CD14-positive monocyte (primary cell): ENCODE results near the gene TYMP. TPM values are rescaled to one million over a fixed set of nuclear protein-coding genes. Genes with fewer than 3 reads are reported as not detected.

ENCODE experiments used
- DNase-seq, 3 donors: peaks; one replicate each; pipeline ENCODE4 v3.0.0-alpha.2; 2011 to 2022
- H2AFZ ChIP-seq: 2 replicates; pipeline ENCODE4 v1.6.0; 2012; ENCODE audit warnings: mild to moderate bottlenecking, low read depth, low read length, inconsistent platforms; ENCODE audit not compliant: insufficient read depth, poor library complexity, severe bottlenecking
- H3K27ac ChIP-seq, 2 donors: 1 replicate in 1 of 2; 2 replicates in 1 of 2; pipeline ENCODE4 v1.5.1; 2012 to 2013; ENCODE audit warnings: low read length in 2 of 2, control low read depth in 1 of 2, inconsistent platforms in 1 of 2, low read depth in 1 of 2, mild to moderate bottlenecking in 1 of 2
- H3K27me3 ChIP-seq, 2 donors: one replicate each; pipeline versions ENCODE4 v1.6.0 to v1.6.1; 2011 to 2013; ENCODE audit warnings: low read length in 2 of 2; ENCODE audit not compliant: control insufficient read depth in 2 of 2, insufficient read depth in 2 of 2
- H3K36me3 ChIP-seq, 2 donors: replicated peaks in 1 of 2; 1 replicate in 1 of 2; 2 replicates in 1 of 2; pipeline versions ENCODE4 v1.5.1 to v1.6.1; 2012 to 2013; ENCODE audit warnings: low read length in 2 of 2, control low read depth in 1 of 2, inconsistent platforms in 1 of 2, mild to moderate bottlenecking in 1 of 2; ENCODE audit not compliant: insufficient read depth in 2 of 2, control insufficient read depth in 1 of 2
- H3K4me1 ChIP-seq, 2 donors: 1 replicate in 1 of 2; 2 replicates in 1 of 2; pipeline versions ENCODE4 v1.5.1 to v1.6.1; 2012 to 2013; ENCODE audit warnings: low read length in 2 of 2, control low read depth in 1 of 2, inconsistent platforms in 1 of 2, mild to moderate bottlenecking in 1 of 2, moderate library complexity in 1 of 2; ENCODE audit not compliant: insufficient read depth in 2 of 2, control insufficient read depth in 1 of 2
- H3K4me2 ChIP-seq: replicated peaks from 2 replicates; pipeline ENCODE3; 2012; ENCODE audit warnings: low read length, moderate library complexity, mild to moderate bottlenecking; ENCODE audit not compliant: poor library complexity, severe bottlenecking; ENCODE audit errors: extremely low read depth
- H3K4me3 ChIP-seq, 3 experiments: fragments of 200-600 bp in 1 of 3; sonication (generic) in 1 of 3; replicated peaks in 1 of 3; 1 replicate in 2 of 3; 2 replicates in 1 of 3; pipeline ENCODE4 v1.5.1; 2011 to 2013; ENCODE audit warnings: low read length in 3 of 3, mild to moderate bottlenecking in 3 of 3, control low read depth in 2 of 3, low read depth in 2 of 3, inconsistent platforms in 1 of 3, moderate library complexity in 1 of 3
- H3K79me2 ChIP-seq: 2 replicates; pipeline ENCODE4 v1.6.0; 2012; ENCODE audit warnings: mild to moderate bottlenecking, control low read depth, inconsistent platforms, low read length, moderate library complexity; ENCODE audit not compliant: insufficient read depth
- H3K9ac ChIP-seq: 2 replicates; pipeline ENCODE4 v1.6.0; 2017; ENCODE audit warnings: low read length, mild to moderate bottlenecking; ENCODE audit not compliant: insufficient read depth, poor library complexity, severe bottlenecking
- H3K9me3 ChIP-seq, 2 donors: replicated peaks in 1 of 2; 1 replicate in 1 of 2; 2 replicates in 1 of 2; pipeline versions ENCODE4 v1.5.1 to v1.6.1; 2012 to 2013; ENCODE audit warnings: low read length in 2 of 2, control low read depth in 1 of 2; ENCODE audit not compliant: control insufficient read depth in 1 of 2, insufficient read depth in 1 of 2
- H4K20me1 ChIP-seq: 2 replicates; pipeline ENCODE4 v1.6.0; 2012; ENCODE audit warnings: mild to moderate bottlenecking, low read length, control low read depth, moderate library complexity; ENCODE audit not compliant: insufficient read depth
- H3K27ac Mint-ChIP-seq, 7 donors: one replicate each; pipeline ENCODE4 v1.8.0; 2020; ENCODE audit warnings: mild to moderate bottlenecking in 7 of 7, mixed read lengths in 7 of 7, moderate library complexity in 6 of 7, inconsistent platforms in 2 of 7
- H3K27me3 Mint-ChIP-seq, 3 donors: one replicate each; pipeline ENCODE4 v1.8.0; 2021 to 2022; ENCODE audit warnings: low read depth in 3 of 3, mild to moderate bottlenecking in 3 of 3, mixed read lengths in 3 of 3, moderate library complexity in 3 of 3, inconsistent platforms in 1 of 3
- H3K36me3 Mint-ChIP-seq, 2 donors: one replicate each; pipeline ENCODE4 v1.8.0; 2020; ENCODE audit warnings: mixed read lengths in 2 of 2, inconsistent platforms in 1 of 2, mild to moderate bottlenecking in 1 of 2
- H3K4me1 Mint-ChIP-seq: one replicate; pipeline ENCODE4 v1.8.0; 2020; ENCODE audit warnings: mild to moderate bottlenecking, mixed read lengths
- H3K4me3 Mint-ChIP-seq, 2 donors: one replicate each; pipeline ENCODE4 v1.8.0; 2020; ENCODE audit warnings: mild to moderate bottlenecking in 2 of 2, mixed read lengths in 2 of 2, moderate library complexity in 1 of 2
- H3K9me3 Mint-ChIP-seq, 7 donors: one replicate each; pipeline ENCODE4 v1.8.0; 2020 to 2022; ENCODE audit warnings: mixed read lengths in 7 of 7, mild to moderate bottlenecking in 6 of 7, moderate library complexity in 6 of 7, inconsistent platforms in 2 of 7
- CTCF ChIP-seq: fragments of 200-600 bp; IDR thresholded peaks from one replicate; pipeline ENCODE4 v1.8.0; 2022; ENCODE audit warnings: antibody characterized with exemption, mild to moderate bottlenecking
- WGBS: methylation state at CpG from one replicate; pipeline ENCODE4 v1.1.5; 2013; ENCODE audit warnings: missing lambda C conversion rate; ENCODE audit not compliant: insufficient coverage; 5-methylcytosine and 5-hydroxymethylcytosine counted together
- intact Hi-C, 2 donors: fragments of 100-400 bp; cut with micrococcal nuclease; formaldehyde crosslinking; loops; one replicate each; pipeline versions ENCODE4 v1.15.0 to v1.15.1; 2023
- polyA plus RNA-seq, 3 donors: library from polyadenylated mRNA; depleted of rRNA in 1 of 3; unstranded in 2 of 3; stranded (reverse) in 1 of 3; fragments of 300-500 nt in 2 of 3; fragments of >200 nt in 1 of 3; fragmentation: Illumina TruSeq in 2 of 3; gene quantifications; 1 replicate in 2 of 3; 2 replicates in 1 of 3; pipeline ENCODE4 v1.2.3, GENCODE V29; 2012 to 2021

TYMP gene
- polyA plus RNA-seq, 3 donors = 787 to 994 (median 955) TPM

- Mint-ChIP-seq H3K36me3 (peaks cover 5% of the 10 kb centered on the region in 2 donors), H3K9me3 (peaks cover 0 to 6% (median 0%) of the 10 kb centered on the region in 7 donors), H3K27ac (peak within 1 kb of the TSS; percentile 41 to 100 (median 99)), H3K4me3 (peak within 1 kb of the TSS; percentile 72 to 79), H3K27me3 (peaks cover 3 to 24% (median 5%) of the 10 kb centered on the region in 3 donors), H3K4me1 (peaks cover 61% of the 10 kb centered on the region)
- Histone ChIP-seq H2AFZ (peak within 1 kb of the TSS; percentile 61), H3K4me1 (peaks cover 73 to 94% of the 10 kb centered on the region in 2 donors), H3K36me3 (no peaks in the 10 kb centered on the region), H3K27ac (peak within 1 kb of the TSS; percentile 99 to 100), H4K20me1 (no peaks in the 10 kb centered on the region), H3K9ac (peak within 1 kb of the TSS; percentile 73), H3K27me3 (no peaks in the 10 kb centered on the region), H3K4me3 (peak within 1 kb of the TSS in 1 of 3 experiments; percentile 73), H3K4me2 (peak within 1 kb of the TSS; percentile 88), H3K79me2 (peaks cover 16% of the 10 kb centered on the region), H3K9me3 (no peaks in the 10 kb centered on the region)
- intact Hi-C loops = loop anchor here (2.0 to 5.0 kb wide), 3 partner anchors 15 to 37 kb away; partner anchors contain the start of genes CHKB (in 1 of the 2) and SYCE3 (in 1 of the 2)
- no peak for TF ChIP-seq CTCF
- WGBS = 53% methylated on average over 9 of the region's 10 CpGs
- DNase-seq = no peak
Measured at GRCh38 chr22:50545522-50546325, 15.9 kb upstream of the TYMP start, which contains the start of gene KLHDC7B. KLHDC7B (plus strand) TSS chr22:50545899; CDS start chr22:50546244, 345 bp downstream.

- H2AFZ ChIP-seq = peak overlapping the region; percentile 61
- H3K9ac ChIP-seq = peak overlapping the region; percentile 73
- no peaks in the 10 kb centered on the region for H3K9me3 ChIP-seq
- Mint-ChIP-seq H3K4me3 (peak overlapping the region; percentile 72 to 79), H3K27me3 (peaks cover 1 to 22% (median 3%) of the 10 kb centered on the region in 3 donors), H3K9me3 (peaks cover 0 to 3% (median 0%) of the 10 kb centered on the region in 7 donors), H3K4me1 (peaks cover 65% of the 10 kb centered on the region), H3K27ac (peak overlapping the region; percentile 97 to 100 (median 99)), H3K36me3 (peaks cover 3 to 5% of the 10 kb centered on the region in 2 donors)
- intact Hi-C loops = loop anchor here (2.0 to 5.0 kb wide), 3 partner anchors 16 to 38 kb away; partner anchors contain the start of genes CHKB (in 1 of the 2) and SYCE3 (in 1 of the 2)
- DNase-seq = peak in 1 of 3 donors; percentile 42
- H3K27me3 ChIP-seq = no peaks in the 10 kb centered on the region
- H3K27ac ChIP-seq = peak overlapping the region; percentile 99 to 100
- peaks cover 16% of the 10 kb centered on the region for H3K79me2 ChIP-seq
- H3K4me1 ChIP-seq = peaks cover 80 to 97% of the 10 kb centered on the region in 2 donors
- H3K4me2 ChIP-seq = peak overlapping the region; percentile 81
- peak overlapping the region; percentile 18 to 73 (median 34) for H3K4me3 ChIP-seq
- 44% methylated on average over 4 of the region's 5 CpGs for WGBS
- H3K36me3 ChIP-seq = no peaks in the 10 kb centered on the region
- TF ChIP-seq CTCF = no peak
- H4K20me1 ChIP-seq = no peaks in the 10 kb centered on the region
Measured at GRCh38 chr22:50544746-50545253, 15.0 kb upstream of the TYMP start.
